Dermis microvascular lymphatic vessel endothelial cell (primary cell): ENCODE measurements around the gene SKI. TPM values are rescaled to one million over a fixed set of nuclear protein-coding genes. Genes with fewer than 3 reads are reported as not detected.

Source experiments
- DNase-seq, 2 donors: peaks; one replicate each; pipeline versions ENCODE4 v3.0.0 to v3.0.0-alpha.2; 2010; ENCODE audit warnings: low read depth in 2 of 2
- total RNA-seq: library from RNA; depleted of rRNA; stranded (reverse); fragments of >200 nt; gene quantifications from 2 replicates; pipeline ENCODE4 v1.2.1, GENCODE V29; 2014

Gene SKI
- total RNA-seq, 1 donor from 2014 or later = 12.7 TPM

GRCh38 chr1:2349806-2350205 lies 121.7 kb downstream of the SKI start:
- DNase-seq = no peak

DNA sequence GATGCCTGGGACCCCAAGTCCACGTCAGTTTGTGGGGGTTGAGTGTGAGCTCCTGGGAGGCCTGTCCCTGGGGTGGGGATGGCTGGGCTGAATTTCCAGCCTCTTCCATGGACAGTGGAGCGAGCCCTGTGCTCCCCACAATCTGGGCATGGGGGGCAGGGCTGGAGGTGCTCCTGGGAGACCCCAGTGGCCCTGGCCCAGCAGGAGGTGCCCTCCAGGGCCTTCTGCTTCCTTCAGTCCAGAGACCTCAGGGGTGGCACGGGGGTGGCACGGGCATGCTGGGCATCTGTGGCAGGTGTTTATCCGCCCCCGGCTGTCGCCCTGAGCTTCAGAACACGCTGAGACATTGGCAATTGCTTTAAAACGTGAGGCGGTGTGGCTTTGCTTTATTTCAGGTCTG lies 122.4 kb downstream of the SKI start:
- no peak for DNase-seq

DNA sequence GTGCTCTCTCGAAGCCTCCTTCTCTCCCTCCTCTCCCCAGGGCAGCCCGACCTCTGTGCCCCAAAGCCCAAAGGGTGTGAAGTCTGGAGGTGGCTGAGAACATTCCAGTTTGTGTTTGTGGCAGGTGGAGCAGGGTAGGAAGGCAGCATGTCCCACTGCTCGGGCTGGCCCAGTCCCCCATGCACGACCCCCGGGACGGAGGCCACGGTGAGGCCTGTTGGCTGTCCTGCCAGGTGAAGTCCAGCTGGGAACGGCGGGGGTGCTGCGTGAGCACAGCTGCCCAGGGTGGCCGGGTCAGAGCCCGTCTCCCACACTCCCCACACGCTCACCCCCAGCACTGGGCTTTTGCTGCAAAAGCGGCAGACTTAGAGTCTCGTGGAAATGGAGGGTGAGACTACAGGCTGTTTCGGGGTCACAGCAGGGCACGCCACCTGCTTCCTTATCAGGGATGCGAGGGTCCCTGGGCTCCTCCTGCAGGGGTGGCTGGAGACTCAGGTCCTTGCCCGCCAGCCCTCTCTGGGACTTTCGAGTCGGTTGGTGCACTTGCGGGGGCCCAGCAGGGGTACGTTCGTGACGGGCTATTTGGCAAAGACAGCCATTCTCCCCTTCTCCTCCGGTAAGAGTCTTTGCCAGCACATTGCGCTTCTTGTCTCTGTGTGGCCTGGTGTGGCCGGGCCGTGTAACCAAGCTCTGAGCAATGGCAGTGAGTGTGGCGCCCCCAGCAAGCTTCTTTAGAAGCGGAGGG lies 123.0 kb downstream of the SKI start:
- DNase-seq = no peak

DNA sequence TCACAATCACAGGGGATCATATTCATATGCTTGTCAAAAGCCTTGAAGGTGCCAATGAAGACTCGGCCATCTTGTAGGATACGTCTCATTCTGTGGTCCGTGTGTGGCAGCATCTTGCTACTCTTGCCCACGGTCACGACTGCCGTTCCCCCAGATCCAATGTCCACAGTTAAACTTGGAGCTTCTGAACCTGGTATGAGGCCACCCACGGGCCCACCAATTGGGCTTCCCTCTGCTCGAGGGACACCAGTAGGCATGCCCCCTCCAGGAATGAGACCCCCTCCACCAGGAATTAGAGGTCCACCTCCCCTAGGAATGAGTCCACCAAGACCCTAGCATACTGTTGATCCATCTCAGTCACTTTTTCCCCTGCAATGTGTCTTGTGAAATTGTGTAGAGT lies 123.6 kb downstream of the SKI start:
- DNase-seq = no peak

DNA sequence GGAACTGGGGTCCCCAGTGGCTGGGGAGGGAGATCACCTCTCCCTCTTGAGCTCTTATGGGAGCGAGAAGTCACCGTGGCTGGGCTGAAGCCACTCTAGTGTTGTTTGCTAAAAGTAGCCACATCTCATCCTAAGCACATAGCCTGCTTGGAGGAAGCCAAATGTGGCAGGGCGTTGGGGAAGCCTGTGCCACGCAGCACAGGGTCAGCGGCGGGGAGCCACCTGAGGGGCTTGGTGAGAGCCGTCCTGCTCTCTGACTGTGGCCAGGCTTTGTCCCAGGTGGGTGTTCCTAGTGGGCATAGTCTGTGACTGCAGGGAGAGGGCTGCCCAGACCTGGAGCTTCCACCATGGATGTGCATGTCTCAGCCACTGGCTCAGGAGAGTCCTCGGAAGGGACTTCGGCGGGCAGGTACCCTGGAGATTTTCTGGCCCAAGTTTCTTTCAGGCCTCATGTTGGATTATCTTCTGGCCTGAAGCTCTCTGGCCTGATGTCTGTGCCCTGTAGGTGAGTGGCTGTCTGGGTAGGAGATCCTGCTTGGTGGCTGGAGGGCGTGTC lies 124.3 kb downstream of the SKI start:
- DNase-seq = no peak

DNA sequence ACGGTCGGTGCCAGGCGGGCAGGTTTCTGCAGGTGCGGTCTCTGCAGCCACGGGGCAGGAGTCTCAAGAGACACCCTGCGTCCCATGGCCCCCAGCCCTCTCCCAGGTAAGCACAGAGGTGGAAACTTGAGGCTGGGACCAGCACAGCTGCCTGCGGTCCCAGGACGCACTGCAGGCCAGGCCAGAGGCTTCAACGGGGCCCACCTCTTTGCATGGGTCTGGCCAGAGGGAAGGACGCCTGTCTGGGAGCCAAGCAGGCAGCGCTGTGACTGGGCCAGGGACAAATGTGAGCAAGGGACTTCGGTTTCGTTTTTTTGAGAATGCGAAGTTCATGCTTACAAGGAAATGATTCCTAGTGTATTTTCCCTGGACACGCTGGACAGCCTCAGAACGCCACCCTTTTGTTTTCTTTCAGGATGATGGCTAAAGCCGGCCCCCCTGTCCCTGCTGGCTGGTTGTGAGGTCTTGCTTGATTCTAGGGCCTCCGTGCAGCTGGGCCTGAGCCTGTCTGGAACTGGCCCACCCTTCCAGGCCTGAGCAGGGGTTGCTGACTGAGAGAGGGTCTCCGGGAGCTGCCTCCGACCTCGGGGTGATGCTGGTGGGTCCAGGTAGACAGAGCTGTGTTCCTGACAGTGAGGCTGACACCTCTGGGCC lies 124.9 kb downstream of the SKI start:
- DNase-seq = no peak

DNA sequence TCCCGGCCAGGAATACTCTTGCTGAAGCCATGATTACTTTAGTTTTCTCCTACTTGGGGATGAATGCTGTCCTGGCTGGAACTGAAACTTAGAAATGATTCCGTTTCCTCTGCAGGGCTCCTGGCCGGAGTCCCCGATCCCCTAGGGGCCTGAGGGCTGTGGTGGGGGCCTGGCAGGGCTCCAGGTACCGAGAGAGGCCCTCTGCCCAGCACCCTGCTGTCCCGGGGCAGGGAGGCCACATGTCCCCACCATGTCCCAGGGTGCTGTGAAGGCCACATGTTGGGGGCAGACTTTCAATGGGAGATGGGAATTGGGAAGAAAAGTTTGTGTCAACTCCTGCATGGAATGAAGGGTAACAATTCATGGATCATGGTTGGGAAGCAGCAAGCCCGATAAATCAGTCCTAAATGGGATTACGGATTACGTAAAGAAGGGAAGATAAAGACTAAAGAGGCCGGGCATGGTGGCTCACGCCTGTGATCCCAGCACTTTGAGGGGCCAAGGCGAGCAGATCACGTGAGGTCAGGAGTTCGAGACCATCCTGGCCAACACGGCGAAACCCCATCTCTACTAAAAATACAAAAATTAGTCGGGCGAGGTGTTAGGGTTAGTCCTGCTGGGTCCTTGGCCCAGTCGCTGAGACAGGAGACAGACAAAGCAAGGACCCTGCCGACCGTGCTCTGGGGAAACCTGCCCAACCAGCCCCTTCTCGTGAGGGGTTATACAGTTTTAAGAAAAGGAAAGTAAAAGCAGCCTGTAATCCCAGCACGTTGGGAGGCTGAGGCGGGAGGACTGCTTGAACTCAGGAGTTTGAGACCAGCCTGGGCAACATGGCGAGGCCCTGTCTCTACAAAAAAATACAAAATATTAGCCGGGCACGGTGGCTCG lies 125.7 kb downstream of the SKI start:
- DNase-seq = no peak

GRCh38 chr1:2354511-2355372 lies 126.6 kb downstream of the SKI start:
- no peak for DNase-seq

DNA sequence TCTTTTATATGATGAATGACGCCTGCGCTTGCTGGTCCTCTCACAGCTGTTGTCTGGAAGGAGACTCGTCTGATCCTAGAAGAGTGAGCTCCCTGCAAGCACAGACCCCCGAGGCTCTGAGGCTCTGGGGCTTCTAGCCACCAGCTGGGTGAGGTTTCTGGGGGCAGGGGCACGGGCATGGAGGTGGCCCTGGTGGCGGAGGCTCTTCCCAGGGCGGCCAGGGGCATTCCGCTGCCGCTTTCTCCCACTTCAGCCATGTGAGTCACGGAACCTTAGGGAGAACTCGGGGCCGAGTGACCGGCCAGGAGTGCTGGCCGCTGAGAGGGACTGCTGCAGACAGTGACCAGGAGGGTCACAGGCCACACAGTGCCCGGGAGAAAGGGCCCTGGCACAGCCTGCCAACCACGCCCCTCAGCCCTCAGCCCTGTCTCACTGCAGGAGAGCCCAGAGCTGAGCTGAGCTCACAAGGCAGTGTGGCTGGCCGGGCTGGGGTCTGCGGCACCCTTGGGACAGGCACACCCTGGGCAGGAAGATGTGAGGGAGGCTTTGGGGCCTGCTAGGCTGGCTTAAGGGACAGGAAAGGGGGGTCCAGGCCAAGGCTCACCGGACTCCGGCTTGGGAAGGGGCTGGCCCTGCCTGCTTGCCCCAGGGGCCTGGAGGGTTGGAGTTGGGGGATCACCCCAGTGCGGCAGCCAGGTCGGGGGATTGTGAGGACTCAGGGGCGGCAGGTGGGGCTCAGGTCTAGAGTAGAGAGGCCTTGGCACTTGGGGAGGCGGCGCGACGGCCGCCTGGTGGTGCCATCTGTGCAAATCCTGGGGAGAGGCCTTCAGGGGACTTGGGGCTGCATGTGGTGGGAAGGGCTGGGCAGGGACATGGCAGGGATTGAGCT lies 127.5 kb downstream of the SKI start:
- DNase-seq = no peak

DNA sequence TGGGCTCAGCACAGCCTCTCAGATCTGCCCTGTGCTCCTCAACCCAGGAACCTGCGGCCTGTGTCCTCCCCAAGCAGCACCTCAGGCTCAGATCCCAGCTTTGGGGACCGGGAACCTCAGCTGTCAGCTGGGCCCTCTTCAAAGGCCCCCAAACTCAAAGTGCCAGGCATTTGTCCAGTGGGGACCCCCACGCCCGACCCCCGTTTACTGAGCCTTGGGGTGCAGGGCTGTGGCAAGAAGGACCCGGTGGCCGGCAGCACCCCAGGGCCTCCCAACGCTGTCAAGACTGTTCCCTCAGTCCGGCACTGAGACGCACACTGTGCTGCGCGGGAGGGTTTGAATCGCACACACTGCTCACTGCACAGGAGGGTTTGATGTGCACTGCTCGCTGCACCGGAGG lies 128.3 kb downstream of the SKI start:
- no peak for DNase-seq

GRCh38 chr1:2356911-2357845 lies 129.1 kb downstream of the SKI start:
- DNase-seq = no peak

DNA sequence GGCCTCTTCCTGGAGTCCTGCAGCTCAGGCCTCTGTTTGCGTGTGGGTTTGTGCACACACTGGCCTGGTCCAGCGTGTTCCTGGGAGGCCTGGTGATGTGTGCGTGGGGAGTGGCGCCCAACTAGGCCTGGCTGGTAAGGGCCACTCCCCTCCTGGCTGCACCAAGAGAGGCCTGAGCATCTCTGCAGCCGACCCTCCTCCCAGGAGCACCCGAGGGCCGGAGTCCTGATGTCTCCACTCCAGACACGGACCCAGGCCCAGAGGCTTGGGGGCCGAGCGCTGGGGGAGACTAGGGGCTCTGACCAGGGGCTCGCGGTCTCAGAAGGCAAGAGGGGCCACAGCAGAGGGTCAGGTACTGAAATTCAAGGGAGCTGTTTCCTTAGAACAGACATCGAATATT lies 130.0 kb downstream of the SKI start:
- no peak for DNase-seq

DNA sequence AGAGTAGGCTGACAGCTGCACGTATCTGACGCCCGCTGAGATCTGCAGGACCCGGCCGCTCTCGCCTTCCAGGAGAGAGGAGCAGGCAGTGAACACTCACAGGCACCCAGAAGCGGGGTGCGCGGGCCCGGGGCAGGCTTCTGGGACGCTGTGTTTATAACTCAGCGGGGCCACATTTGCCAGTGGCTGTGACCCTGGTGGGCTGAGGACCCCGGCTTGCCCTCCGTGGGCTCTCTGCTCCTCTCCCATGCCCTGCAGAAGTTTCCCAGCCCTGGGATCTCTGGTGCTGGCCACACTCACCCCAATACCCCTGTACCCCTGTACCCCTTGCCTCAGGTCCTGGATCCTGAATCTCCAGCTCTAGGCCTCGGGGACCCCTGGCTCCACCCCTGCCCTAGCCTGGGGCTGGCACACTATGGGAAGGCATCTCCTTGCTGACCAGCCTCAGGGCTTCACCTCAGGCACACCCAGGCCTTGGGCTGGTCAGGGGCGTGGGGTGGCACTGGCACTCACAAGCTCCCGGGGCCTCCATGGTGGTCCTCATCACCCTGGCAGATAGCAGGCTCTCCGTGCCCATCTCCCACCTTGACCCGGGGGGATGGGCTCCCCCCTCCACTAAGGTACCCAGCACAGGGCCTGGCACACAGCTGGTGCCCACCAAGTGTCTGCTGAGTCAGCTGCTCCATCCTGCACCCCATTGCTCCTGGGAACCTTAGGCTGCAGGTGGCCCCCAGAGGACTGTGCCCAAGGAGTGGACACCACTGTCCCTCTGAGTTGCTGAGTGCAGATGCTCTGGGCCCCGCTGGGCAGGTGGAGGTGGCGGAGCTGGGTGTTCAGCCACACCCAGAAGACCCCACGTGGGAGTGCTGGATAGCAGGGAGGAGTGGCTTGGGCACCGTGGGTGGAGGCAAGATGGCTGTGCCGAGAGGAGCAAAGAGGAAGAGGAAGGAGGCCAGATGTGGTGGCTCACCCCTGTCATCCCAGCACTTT lies 130.8 kb downstream of the SKI start:
- no peak for DNase-seq
